Vagina (tissue), 2 donors: ENCODE measurements around the gene MAPK7. TPM values are rescaled to one million over a fixed set of nuclear protein-coding genes. Genes with fewer than 3 reads are reported as not detected.

Source experiments
- DNase-seq, 2 donors: peaks; one replicate each; pipeline ENCODE4 v3.0.0-alpha.2; 2017; ENCODE audit errors: extremely low spot score in 2 of 2
- H3K27ac ChIP-seq: fragments of 200-600 bp; sonication (generic); one replicate; pipeline ENCODE4 v1.5.1; 2019
- H3K27me3 ChIP-seq: fragments of 200-600 bp; sonication (generic); one replicate; pipeline ENCODE4 v1.5.1; 2019
- H3K36me3 ChIP-seq, 2 donors: fragments of 200-600 bp; sonication (generic); one replicate each; pipeline ENCODE4 v1.5.1; 2017 to 2019
- H3K4me1 ChIP-seq: fragments of 200-600 bp; sonication (generic); one replicate; pipeline ENCODE4 v1.5.1; 2019
- H3K4me3 ChIP-seq, 2 donors: fragments of 200-600 bp; sonication (generic); 1 replicate in 1 of 2; 2 replicates in 1 of 2; pipeline ENCODE4 v1.5.1; 2016 to 2019
- H3K9me3 ChIP-seq: fragments of 200-600 bp; sonication (generic); one replicate; pipeline ENCODE4 v1.5.1; 2019
- CTCF ChIP-seq, 3 experiments: fragments of 450-650 bp in 2 of 3; fragments of 200-600 bp in 1 of 3; sonication (generic) in 1 of 3; IDR thresholded peaks; one replicate each; pipeline ENCODE4 v1.5.1; 2017 to 2019; ENCODE audit warnings: antibody characterized with exemption in 3 of 3, mild to moderate bottlenecking in 2 of 3, moderate library complexity in 2 of 3
- POLR2A ChIP-seq, 2 donors: fragments of 450-650 bp; IDR thresholded peaks; one replicate each; pipeline ENCODE4 v1.6.1; 2017; ENCODE audit warnings: antibody characterized with exemption in 2 of 2, mild to moderate bottlenecking in 2 of 2, moderate library complexity in 2 of 2
- POLR2AphosphoS5 ChIP-seq, 2 donors: sonication (generic); formaldehyde crosslinking; IDR thresholded peaks; one replicate each; pipeline ENCODE4 v1.9.0; 2017; ENCODE audit warnings: antibody characterized with exemption in 2 of 2, mild to moderate bottlenecking in 2 of 2, low read depth in 1 of 2; ENCODE audit not compliant: insufficient read depth in 1 of 2
- intact Hi-C: fragments of 100-400 bp; cut with DNase I; formaldehyde crosslinking; loops from one replicate; pipeline ENCODE4 v1.15.1; 2023
- total RNA-seq: library from RNA; depleted of rRNA; stranded (reverse); fragments of >200 nt; gene quantifications from one replicate; pipeline ENCODE4 v1.2.3, GENCODE V29; 2016

MAPK7 gene
- total RNA-seq, 1 donor from 2014 or later, result 77.3 TPM

DNA sequence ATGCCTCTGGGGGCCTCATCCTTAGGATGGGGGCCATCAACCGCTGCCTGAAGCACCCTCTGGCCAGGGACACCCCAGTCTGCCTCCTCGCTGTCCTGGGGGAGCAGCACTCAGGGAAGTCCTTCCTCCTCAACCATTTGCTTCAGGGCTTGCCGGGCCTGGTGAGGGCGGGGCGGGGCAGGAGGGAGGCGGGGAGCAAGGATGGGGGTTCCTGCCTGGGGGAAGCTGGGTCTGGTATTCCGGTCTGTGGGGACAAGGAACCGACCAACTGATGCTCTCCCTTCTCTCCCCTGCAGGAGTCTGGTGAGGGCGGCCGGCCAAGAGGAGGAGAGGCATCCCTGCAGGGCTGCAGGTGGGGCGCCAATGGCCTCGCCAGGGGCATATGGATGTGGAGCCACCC lies 34.7 kb downstream of the MAPK7 start:
- no peak for DNase-seq
- Histone ChIP-seq H3K4me1 (peaks cover 11% of the 10 kb centered on the region), H3K9me3 (no peaks in the 10 kb centered on the region), H3K4me3 (no peak overlapping the region), H3K27me3 (no peaks in the 10 kb centered on the region), H3K27ac (no peak overlapping the region), H3K36me3 (no peaks in the 10 kb centered on the region)
- intact Hi-C loops, result no loop called here
- TF ChIP-seq CTCF (IDR thresholded peaks at IDR 0.05), result no peak
- no peak for TF ChIP-seq POLR2A (IDR thresholded peaks at IDR 0.05)
- no peak for TF ChIP-seq POLR2AphosphoS5 (IDR thresholded peaks at IDR 0.05; ENCODE audit: insufficient read depth in 1 of 2, low read depth in 1 of 2)

DNA sequence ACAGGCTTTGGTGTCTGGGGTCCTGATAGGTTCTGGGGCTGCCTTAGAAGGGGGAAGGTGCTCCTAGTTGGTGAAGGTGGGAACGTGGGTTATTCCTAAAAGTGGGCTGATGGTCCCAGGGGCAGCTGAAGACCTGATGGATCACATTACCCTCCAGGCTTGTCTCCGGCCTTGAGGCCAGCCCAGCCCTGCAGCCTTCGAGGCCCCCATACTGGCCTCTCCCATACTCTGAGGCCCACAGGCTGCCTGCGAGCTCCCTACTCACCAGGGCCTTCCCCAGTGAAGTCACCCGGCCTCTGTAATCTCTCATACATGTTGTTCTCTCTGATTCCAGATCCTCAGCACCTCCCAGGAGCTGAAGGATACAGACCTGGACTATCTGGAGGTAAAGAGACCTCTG lies 35.5 kb downstream of the MAPK7 start:
- Histone ChIP-seq H3K27me3 (no peaks in the 10 kb centered on the region), H3K27ac (no peak overlapping the region), H3K4me1 (peaks cover 18% of the 10 kb centered on the region), H3K4me3 (no peak overlapping the region), H3K36me3 (no peaks in the 10 kb centered on the region), H3K9me3 (no peaks in the 10 kb centered on the region)
- intact Hi-C loops, result no loop called here
- TF ChIP-seq POLR2AphosphoS5 (IDR thresholded peaks at IDR 0.05; ENCODE audit: insufficient read depth in 1 of 2, low read depth in 1 of 2) (no peak), POLR2A (IDR thresholded peaks at IDR 0.05) (no peak), CTCF (IDR thresholded peaks at IDR 0.05) (no peak)
- no peak for DNase-seq

GRCh38 chr17:19414396-19415280 lies 36.3 kb downstream of the MAPK7 start:
- peaks cover 18% of the 10 kb centered on the region for H3K4me1 ChIP-seq
- TF ChIP-seq POLR2AphosphoS5 (IDR thresholded peaks at IDR 0.05; ENCODE audit: insufficient read depth in 1 of 2, low read depth in 1 of 2) (no peak), CTCF (IDR thresholded peaks at IDR 0.05) (no peak), POLR2A (IDR thresholded peaks at IDR 0.05) (no peak)
- H3K9me3 ChIP-seq, result no peaks in the 10 kb centered on the region
- H3K27ac ChIP-seq, result no peak overlapping the region
- intact Hi-C loops, result no loop called here
- no peaks in the 10 kb centered on the region for H3K36me3 ChIP-seq
- DNase-seq, result peak in 1 of 2 donors; percentile 67
- no peaks in the 10 kb centered on the region for H3K27me3 ChIP-seq
- H3K4me3 ChIP-seq, result no peak overlapping the region

GRCh38 chr17:19415311-19415710 lies 37.0 kb downstream of the MAPK7 start:
- no peaks in the 10 kb centered on the region for H3K9me3 ChIP-seq
- peaks cover 18% of the 10 kb centered on the region for H3K4me1 ChIP-seq
- TF ChIP-seq POLR2A (IDR thresholded peaks at IDR 0.05) (no peak), POLR2AphosphoS5 (IDR thresholded peaks at IDR 0.05; ENCODE audit: insufficient read depth in 1 of 2, low read depth in 1 of 2) (no peak), CTCF (IDR thresholded peaks at IDR 0.05) (no peak)
- peak in 1 of 2 donors; percentile 82 for DNase-seq
- H3K36me3 ChIP-seq, result no peaks in the 10 kb centered on the region
- intact Hi-C loops, result no loop called here
- no peak overlapping the region for H3K27ac ChIP-seq
- H3K4me3 ChIP-seq, result no peak overlapping the region
- no peaks in the 10 kb centered on the region for H3K27me3 ChIP-seq
